ENCODE measurements around the gene JAKMIP2.

DNA sequence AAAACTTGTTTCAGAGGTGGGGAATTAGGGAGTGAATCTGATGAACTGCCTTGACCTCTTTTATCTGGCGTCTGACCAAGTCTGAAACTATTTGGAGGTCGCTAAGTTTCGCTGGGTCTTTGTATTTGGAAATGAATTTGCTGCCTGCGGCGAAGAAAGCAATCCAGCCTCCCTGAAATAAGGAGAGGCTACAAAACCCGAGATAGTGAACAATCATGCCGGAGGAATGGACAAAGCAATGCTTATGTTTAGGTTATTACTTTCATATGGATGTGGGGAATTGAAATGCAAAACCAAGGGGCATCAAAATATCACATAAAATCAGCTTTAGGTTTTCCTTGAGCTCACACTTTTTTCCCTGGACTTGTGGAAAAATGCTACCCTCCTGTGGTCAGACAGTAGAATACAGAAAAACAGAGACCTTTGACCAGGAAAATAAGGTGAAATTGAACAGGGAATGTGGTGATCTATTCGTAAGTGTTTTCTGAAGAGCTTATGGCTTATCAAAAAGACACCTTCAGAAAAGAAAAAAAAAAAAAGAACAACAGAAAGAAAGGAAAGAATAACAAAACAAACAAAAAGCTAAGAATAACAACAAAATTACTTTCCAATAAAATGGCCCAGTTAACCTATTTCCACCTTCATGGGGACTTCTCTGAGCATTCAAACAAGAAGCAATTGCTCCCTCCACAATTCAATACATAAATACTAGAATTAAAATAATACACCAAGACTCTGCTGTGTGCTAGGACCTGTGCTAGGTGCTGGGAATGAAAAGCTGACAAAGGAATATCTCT, 204.1 kb downstream of the JAKMIP2 start:
- TF ChIP-seq, protein P1, sequence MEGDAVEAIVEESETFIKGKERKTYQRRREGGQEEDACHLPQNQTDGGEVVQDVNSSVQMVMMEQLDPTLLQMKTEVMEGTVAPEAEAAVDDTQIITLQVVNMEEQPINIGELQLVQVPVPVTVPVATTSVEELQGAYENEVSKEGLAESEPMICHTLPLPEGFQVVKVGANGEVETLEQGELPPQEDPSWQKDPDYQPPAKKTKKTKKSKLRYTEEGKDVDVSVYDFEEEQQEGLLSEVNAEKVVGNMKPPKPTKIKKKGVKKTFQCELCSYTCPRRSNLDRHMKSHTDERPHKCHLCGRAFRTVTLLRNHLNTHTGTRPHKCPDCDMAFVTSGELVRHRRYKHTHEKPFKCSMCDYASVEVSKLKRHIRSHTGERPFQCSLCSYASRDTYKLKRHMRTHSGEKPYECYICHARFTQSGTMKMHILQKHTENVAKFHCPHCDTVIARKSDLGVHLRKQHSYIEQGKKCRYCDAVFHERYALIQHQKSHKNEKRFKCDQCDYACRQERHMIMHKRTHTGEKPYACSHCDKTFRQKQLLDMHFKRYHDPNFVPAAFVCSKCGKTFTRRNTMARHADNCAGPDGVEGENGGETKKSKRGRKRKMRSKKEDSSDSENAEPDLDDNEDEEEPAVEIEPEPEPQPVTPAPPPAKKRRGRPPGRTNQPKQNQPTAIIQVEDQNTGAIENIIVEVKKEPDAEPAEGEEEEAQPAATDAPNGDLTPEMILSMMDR (conservative IDR thresholded peaks at IDR 0.05 in 1 of 2, IDR thresholded peaks at IDR 0.05 in 1 of 2; ENCODE audit: extremely low read depth in 1 of 2, insufficient read depth in 1 of 2, low read depth in 1 of 2, low read length in 2 of 2): peak; percentile 53 to 66
- TF ChIP-seq EZH2 (IDR thresholded peaks at IDR 0.05; ENCODE audit: borderline replicate concordance, low read length): no peak

Measured in mammary epithelial cell (primary cell).